ENCODE measurements around the gene ZNF32. TPM values are rescaled to one million over a fixed set of nuclear protein-coding genes. Genes with fewer than 3 reads are reported as not detected.

ZNF32 gene
- total RNA-seq, 1 experiment from 2014 or later, result 14.6 TPM

- no peak overlapping the region for H2BK5ac ChIP-seq (ENCODE audit: insufficient read length, low read length)
- H2BK15ac ChIP-seq (ENCODE audit: low read depth, low read length), result no peak overlapping the region
- H2BK20ac ChIP-seq (ENCODE audit: low read depth, low read length, poor library complexity, severe bottlenecking), result no peak overlapping the region
- TF ChIP-seq CTCF (conservative IDR thresholded peaks at IDR 0.05), result no peak
- no peak overlapping the region for H3K23ac ChIP-seq (ENCODE audit: insufficient read length, low read depth, low read length)
- H4K20me1 ChIP-seq (ENCODE audit: control insufficient read depth, insufficient read depth, insufficient read length), result no peaks in the 10 kb centered on the region
- peaks cover 20% of the 10 kb centered on the region for H3K27me3 Mint-ChIP-seq (ENCODE audit: low read depth)
- no peak overlapping the region for H3K56ac ChIP-seq (ENCODE audit: insufficient read length, low read depth, low read length)
- no peaks in the 10 kb centered on the region for H3K36me3 Mint-ChIP-seq (ENCODE audit: insufficient read depth in 1 of 3, low read depth in 3 of 3)
- no peak overlapping the region for H2BK12ac ChIP-seq (ENCODE audit: insufficient read length, low read depth, low read length)
- H3K9me3 Mint-ChIP-seq, result no peaks in the 10 kb centered on the region
- no peak overlapping the region for H2BK120ac ChIP-seq (ENCODE audit: low read depth, low read length, poor library complexity, severe bottlenecking)
- no peak overlapping the region for H3K4me3 Mint-ChIP-seq
- DNase-seq, result no peak
- H3T11ph ChIP-seq (ENCODE audit: low read length), result no peak overlapping the region
- H3K79me1 ChIP-seq (ENCODE audit: insufficient read depth, low read depth, low read length, poor library complexity, severe bottlenecking), result no peaks in the 10 kb centered on the region
- H3K14ac ChIP-seq (ENCODE audit: insufficient read depth, low read length), result no peak overlapping the region
- H3K4ac ChIP-seq (ENCODE audit: low read depth, low read length), result no peak overlapping the region
- H3K27ac Mint-ChIP-seq, result no peak overlapping the region
- H2AK5ac ChIP-seq (ENCODE audit: insufficient read length, low read length), result no peak overlapping the region
- H3K4me2 ChIP-seq (ENCODE audit: insufficient read depth, insufficient read length, low read length), result no peak overlapping the region
- WGBS (ENCODE audit: extremely low coverage, insufficient read length, low lambda C conversion rate), result no CpG with 5 or more reads among the region's 11 CpGs
- H3K27me3 ChIP-seq (ENCODE audit: insufficient read depth, low read length), result no peaks in the 10 kb centered on the region; the same call in 1 of the 2 replicates
- H4K91ac ChIP-seq (ENCODE audit: insufficient read length, low read depth, low read length), result no peak overlapping the region
- H3K9me3 ChIP-seq (ENCODE audit: control insufficient read depth, low read depth, low read length), result no peaks in the 10 kb centered on the region
- H3K27ac ChIP-seq (ENCODE audit: insufficient read length, low read depth, low read length), result no peak overlapping the region
- no peaks in the 10 kb centered on the region for H3K4me1 ChIP-seq (ENCODE audit: insufficient read depth, low read length)
- no peak overlapping the region for H4K5ac ChIP-seq (ENCODE audit: insufficient read length, low read depth, low read length)
- H3K9ac ChIP-seq (ENCODE audit: extremely low read depth, insufficient read length, low read length), result no peak overlapping the region
- no peak overlapping the region for H2AFZ ChIP-seq (ENCODE audit: low read length)
- H4K8ac ChIP-seq (replicated peaks; ENCODE audit: insufficient read length, low read depth, low read length), result no peak overlapping the region
- no peaks in the 10 kb centered on the region for H3K23me2 ChIP-seq (ENCODE audit: insufficient read length, low read depth, low read length, poor library complexity, severe bottlenecking)
- H3K4me1 Mint-ChIP-seq, result 0 out of 4 replicates have a peak, but pooled peaks cover 0 to 2% of the 10 kb centered on the region in 2 experiments
- H3K79me2 ChIP-seq (ENCODE audit: insufficient read depth, low read length), result no peaks in the 10 kb centered on the region
- H3K18ac ChIP-seq (ENCODE audit: insufficient read length, low read depth, low read length), result no peak overlapping the region
These were observed 48.3 kb upstream of the ZNF32 start for GRCh38 chr10:43696909-43697483.

Data from H9 (cell line).